ENCODE data around the gene ABL2.
A peak's percentile ranks its signal among the peaks of the same experiment; 100 is the strongest.
"Not testable (repeated sequence)": the region's sequence is repeated elsewhere in the genome, so short reads cannot be mapped to it uniquely, and the experiment has no call there.

Gene ABL2

DNA sequence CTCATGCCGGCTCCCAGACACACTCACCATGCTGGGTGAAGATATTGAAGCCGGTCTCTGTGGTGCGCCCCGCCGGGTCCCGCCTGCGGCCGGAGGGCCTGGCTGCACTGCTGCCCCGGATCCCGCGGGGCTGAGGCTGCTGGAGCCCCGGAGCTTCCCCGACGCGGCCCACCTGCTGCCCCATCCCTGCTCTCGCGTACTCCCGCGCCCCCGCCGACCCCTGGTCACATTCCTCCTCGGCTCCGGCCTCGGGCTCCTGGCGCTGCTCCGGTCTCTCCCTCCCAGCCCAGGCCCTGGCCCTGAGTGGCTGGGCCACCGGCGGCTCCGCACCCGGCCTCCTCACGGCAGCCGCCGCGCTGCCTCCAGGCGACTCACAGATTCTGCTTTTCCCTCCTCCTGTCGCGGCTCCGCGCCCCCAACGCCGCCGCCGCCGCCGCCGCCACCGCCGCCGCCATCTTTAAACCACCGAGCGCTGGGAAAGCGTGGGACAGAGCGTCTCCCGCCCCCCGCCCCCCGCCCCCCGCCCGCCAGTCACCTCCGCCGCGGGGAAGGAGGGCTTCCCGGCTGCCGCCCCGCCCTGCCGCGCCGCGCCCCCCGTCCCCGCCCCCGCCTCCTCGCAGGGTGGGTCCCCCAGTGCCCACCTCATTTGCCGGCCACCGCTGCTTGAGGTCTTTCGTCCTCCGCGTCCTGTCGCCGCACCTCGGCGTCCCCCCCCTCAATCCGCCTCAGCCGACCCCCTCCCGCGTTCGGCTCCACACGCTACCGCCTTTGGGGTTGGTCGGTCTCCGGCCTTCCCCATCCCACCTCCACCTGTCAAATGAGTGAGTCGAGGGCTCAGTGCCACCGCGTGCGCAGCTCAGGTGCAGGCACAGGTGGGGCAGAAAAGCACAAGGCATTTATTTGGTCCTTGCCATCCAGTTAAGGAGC is at the start of gene ABL2:
TSS of gene ABL2 (minus strand) at position 464 of the 927 bp plus-strand sequence. CDS start at position 184, 280 bp downstream.
- peak in 49 of 58 donors; percentile 10 to 69 (median 45) for DNase-seq

DNA sequence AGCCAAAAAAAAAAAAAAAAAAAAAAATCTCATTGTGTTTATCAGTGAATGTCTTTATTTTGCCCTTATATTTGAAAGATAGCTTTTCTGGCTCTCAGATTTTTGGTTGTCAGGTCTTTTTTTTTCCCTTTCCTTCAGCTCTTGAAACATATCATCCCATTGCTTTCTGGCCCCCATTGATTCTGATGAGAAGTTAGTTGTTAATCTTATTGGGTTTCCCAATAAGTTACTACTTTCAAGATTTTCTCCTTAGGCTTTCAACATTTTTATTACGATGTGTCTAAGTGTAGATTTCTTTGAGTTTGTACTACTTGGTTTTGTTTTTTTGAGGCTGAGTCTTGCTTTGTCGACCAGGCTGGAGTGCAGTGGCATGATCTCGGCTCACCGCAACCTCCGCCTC is 49.4 kb upstream of the ABL2 start:
- DNase-seq, result no peak

DNA sequence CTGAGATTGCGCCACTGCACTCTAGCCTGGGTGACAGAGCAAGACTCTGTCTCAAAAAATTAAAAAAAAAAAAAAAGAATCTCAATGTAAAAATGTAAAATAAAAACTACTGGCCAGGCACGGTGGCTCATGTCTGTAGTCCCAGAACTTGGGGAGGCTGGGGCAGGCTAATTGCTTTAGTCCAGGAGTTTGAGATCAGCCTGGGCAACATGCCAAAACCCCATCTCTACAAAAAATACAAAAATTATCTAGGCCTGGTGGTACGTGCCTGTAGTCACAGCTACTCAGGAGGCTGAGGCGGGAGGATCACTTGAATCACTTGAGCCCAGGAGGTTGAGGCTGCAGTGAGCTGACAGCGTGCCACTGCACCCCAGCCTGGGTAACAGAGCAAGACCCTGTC is 44.9 kb upstream of the ABL2 start:
- DNase-seq, result not testable (repeated sequence)

DNA sequence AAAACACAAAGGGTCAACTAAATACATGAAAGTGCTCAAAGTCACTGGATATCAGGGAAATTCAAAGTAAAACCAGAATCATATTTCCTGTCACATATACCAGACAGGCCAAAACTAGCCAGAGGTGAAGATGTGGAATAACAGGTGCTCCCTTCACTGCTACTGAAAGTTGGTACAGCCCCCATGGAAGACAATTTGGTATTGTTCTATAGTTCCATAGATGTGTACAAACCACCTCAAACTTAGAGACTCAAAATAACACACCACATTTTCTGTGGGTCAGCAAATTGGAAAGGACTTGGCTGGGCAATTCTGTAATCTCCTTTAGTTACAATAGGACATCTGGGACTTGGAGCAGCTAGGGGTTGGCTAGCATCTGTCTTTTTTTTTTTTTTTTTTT is 39.6 kb upstream of the ABL2 start:
- no peak for DNase-seq

DNA sequence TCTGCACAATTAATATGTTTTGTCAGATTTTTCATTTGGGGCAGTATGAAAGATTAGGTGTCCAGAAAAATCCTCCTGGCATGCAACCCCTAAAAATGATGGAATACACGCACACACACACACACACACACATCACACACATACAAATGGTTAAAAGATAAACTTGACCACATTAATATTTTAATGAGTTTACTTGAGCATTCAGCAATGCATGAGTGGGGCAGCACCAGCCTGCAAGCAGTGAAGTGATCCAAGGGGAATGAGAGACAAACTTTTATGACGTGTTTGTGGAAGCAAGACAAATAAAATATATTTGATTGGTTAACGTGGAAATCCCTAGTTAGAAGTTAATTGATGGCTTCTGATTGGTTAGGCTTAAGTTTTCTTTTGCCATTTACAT is 35.0 kb upstream of the ABL2 start:
- DNase-seq, result no peak

DNA sequence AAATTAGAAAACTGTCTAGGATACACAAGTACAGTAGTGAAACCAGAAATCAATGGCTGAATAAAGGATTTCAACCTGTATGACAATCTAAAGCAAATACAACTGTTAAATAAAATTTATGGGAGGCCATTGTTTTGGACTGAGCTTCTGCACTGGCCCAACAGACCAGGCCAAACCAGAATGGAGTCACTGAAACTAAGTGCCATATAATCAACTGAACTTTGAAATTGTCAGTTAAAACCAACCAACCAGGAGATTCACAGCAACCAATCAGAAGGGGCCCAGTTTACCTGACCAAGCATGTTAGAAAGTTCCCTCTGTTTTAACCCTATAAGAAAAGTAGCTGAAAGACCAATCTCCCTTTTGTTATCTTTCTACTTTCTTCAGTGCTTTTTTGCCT is 33.6 kb upstream of the ABL2 start:
- no peak for DNase-seq

DNA sequence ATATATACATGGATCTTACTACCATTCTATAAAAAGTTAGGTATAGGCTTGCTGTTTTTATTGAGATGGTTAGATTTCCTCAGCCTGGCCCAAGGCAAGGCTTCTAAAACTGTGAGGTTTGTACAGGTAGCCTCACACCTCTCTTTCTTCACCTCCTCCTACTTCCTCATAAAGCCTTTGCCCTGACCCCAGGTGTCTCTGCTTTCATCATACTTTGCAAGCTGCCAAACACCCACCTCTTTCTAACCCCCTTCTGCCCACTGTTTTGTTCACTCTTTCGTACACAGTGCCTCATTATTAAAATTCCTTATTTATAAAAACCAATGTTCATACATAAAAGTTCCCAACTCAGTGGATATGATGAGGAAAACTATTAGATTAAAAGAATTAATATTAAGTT is 32.7 kb upstream of the ABL2 start:
- DNase-seq, result no peak

DNA sequence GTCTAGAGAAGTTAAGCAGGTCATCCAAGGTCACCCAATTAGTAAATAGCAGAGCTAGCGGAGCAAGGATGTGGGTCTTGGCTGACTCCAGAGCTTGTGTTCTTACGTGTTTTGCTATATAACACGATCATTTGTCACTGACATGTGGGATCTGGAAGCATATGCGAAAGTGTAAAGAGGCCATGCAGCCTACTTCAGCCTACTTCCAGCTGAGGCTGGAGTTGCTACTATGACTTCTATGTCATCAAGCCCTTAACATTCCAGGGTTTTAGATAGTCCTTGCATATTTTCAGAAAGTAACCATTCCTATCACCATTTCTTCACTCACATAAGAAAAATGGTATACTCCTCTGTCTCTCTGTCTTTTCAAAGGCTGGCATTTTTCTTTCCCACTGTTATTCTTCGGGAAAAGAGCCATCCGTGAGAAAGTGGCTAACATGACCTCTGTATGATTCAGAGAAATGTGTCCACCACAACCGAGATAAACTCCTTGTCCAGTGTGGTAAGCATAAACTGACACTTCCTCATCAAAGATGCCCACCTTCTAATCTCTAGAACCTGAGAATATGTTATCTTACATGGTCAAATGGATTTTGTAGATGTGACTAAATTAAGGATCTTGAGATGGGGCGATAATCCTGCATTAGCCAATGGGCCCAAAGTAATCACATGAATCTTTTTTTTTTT is 24.0 kb upstream of the ABL2 start:
- DNase-seq, result no peak

DNA sequence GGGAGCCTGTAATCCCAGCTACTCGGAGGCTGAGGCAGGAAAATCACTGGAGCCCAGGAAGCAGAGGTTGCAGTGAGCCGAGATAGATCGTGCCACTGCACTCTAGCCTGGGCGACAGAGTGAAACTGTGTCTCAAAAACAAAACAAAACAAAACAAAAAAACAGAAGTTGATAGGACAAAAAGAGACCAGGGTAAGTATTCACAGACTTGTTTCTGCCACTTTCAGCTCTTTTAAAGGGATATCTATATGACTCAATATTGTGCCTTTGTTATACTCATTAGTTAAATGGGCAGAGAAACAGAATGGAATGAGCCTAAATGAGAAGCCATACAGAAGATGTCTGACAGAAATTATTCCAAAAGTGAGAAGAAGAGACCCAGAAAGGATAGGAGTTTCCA is 23.1 kb upstream of the ABL2 start:
- no peak for DNase-seq

DNA sequence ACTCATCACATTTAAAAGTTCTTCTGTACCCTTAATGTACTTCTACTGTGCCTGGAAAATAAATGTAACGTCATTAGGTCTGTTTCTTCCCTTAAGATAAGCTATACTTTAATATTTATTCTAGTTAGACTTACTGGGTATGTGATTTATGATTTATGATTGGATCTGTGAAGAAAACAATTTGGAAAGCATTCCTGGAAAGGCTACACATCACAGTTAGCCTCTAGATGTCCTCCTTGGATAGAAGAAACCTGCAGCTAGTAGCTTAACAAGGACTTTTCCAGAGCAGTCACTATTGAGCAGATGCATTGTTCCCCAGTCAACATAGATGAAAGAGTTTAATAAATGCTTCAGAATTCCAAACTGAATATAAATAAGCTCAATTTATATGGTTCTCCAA is 22.2 kb upstream of the ABL2 start:
- DNase-seq, result peak in 2 of 58 donors; percentile 6 to 14

DNA sequence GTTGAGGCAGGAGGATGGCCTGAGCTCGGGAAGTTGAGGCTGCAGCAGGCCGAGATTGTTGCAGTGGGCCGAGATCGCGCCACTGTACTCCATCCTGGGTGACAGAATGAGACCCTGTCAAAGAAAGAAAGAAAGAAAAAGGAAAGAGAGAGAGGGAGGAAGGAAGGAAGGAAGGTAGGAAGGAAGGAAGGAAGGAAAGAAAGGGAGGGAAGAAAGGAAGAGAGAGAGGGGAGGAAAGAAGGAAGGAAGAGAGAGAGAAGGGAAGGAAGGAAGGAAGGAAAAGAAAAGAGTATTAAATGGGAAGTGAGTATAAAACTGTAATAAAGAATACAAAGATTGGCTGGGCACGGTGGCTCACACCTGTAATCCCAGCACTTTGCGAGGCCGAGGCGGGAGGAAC is 18.4 kb upstream of the ABL2 start:
- DNase-seq, result no peak

DNA sequence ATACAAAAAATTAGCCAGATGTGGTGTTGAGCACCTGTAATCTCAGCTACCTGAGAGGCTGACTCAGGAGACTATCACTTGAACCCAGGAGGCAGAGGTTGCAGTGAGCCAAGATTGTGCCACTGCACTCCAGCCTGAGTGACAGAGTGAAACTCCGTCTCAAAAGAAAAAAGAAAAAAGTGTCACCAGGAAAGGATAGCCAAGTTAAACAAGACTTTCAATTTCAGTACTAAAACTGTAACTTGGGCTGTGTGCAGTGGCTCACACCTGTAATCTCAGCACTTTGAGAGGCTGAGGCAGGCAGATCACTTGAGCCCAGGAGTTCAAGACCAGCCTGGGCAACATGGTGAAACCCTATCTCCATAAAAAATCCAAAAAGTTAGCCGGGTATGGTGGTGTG is 15.9 kb upstream of the ABL2 start:
- not testable (repeated sequence) for DNase-seq

DNA sequence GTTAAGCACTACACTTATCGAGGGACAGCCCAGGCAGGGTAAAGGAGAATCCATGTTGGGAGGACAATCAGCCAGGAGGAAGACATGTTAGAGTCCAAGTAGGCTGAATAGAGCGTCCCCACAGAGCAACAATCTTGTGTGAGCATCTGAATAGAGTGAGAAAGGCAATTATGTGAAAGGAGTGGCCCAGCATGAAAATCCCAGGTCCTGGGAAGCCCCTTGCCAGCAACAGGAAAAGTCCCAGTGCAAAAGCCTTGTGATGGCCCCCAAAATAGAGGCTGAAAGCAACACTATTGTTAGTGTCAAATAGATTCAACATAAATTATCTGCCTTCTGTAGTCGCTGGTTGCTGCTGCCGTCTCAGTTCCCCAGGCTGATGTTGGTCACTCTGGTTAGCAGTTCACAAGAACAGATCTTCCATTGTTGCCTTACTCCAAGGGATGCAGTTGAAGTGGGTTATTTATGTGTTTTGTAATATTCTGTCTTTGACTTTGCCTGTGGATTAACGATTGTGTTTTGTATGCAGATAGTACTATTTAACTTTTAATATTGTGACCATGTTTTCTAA is 12.1 kb upstream of the ABL2 start:
- no peak for DNase-seq

DNA sequence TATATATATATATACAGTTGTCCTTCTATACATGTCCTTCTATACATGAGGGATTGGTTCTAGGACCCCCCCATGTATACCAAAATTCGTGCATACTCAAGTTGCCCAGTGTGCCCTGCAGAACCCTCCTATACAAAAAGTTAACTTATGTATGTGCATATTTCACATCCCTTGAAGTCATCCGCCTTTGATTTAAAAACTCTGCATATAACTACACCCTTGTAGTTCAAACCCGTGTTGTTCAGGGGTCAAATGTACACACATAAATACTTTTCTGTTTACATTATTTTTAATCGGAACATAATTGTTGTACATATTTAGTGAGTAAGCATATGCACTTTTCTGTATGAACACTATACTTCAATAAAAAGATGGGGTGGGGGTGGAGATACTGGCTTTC is 7.7 kb upstream of the ABL2 start:
- no peak for DNase-seq

DNA sequence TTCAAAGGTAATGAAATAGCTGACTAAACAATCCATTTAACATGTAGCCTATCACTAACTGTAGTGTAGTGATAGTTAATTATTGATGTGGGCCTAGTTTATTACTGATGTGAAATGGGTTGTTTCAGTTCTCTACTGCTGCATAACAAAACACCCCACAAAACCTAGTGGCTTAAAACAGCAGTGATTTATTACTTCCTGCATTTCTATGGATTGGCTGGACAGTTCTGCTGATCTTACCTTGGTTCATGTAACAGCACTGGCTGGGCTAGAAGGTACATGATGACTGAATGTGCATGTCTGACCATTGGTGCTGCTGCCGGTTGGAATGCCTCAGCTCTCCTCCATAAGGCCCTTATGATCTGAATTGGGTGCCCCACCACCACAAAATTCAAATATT is 5.4 kb upstream of the ABL2 start:
- no peak for DNase-seq

DNA sequence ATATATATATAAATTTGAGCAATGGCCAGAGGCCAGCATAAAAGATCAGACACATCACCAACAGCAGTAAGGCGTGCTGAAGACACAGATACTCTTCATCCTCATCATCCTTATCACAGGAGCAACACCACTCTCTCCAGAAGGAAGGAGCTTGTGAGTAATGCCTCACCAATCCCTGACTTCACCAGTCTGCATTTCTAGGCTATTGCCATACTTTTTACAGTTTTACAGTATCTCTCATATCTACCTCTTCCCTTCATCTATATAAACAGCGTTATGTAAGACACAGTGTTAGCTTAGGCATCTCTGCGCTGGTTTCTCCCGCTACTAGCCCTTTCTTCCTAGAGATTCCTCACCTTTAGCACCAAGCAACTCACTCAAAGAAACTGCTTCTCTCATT is 2.4 kb upstream of the ABL2 start:
- DNase-seq, result no peak

DNA sequence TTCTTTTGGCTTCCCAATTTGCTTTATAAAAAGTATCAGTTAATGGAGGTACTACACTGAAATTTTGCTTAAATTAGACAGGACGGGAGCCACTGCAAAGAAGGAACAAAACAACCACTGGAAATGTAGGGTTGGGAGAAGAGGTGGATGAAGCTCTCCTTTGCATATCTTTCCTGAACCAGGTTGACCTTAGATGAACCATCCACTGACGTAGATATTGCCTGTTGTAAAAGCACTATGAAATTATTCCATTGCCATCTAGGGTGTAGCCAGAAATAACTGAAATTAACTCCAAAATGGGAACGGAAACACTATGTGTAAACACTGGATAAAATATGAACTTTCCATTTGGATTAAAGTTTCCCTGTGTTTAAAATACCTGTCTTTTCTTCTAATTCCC is 1.2 kb upstream of the ABL2 start:
- no peak for DNase-seq

DNA sequence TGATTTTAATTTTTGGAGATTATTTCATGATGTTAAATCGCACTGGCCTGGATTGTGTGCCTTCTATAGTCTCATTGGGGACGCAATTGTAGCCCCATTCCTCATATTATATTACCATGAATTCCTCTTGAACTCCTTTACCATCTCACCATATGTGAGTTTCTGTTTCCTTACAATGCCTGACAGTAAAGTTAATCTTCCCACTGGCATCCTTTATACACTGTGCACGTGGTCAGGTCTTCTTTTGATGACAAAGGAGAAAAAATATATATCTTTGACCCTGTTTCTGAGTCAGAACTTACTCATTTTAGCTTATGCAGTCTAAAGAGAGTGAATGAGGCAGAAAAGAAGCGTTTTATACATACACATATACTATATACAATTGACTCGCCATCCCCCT is 774 bp upstream of the ABL2 start:
- no peak for DNase-seq

DNA sequence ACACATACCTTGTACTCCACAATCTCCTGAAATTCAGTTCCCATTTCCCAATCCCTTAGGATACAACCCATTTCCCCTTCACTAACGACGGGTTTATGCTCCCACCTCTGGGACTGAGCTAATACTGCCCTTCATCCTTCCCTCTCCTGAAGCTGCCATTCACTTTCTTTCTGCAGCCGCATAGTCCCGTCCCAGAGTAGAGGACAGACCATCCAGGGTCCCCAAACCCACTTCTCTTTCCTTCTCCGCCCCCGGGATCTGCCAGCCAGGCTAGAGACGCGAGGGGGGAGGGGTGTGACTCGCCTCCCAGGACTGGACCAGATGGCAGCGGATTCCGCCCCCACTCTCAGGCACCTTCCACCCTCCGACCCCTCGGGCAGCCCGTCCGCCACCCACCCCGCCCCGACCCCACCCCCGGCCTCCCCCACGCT is 679 bp downstream of the ABL2 start:
- DNase-seq, result peak in 45 of 58 donors; percentile 8 to 59 (median 34)

DNA sequence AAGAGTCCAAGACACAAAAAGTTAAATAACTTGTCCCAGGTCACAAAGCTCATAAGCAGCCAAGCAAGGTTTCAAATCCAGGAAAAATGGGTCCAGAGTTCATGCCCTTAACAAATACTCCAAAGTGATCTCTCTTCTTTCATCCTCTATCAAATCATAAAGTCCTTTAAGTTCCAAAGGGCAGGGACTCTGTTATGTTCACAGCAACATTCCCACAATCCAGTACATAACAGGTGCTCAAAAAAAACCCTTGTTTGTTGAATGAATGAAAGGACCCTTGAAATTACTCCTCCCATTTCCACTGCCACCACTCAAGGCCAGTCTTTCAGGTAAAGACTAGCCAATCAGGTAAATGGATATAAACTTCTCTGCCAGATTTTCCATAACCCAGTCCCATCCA is 2.7 kb downstream of the ABL2 start:
- no peak for DNase-seq

DNA sequence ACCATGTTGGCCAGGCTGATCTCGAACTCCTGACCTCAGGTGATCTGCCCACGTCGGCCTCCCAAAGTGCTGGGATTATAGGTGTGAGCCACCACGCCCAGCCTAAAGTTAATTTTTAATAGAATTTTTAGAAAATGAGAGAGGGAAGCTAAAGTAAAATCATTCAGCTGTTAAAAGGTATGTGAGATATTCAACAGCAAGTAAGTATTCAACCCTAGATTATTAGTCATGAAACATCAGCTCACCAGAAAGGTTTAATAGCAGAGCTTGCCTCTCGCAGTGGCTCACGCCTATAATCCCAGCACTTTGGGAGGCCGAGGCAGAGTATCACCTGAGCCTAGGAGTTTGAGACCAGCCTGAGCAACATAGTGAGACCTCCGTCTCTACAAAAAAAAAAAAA is 5.0 kb downstream of the ABL2 start:
- DNase-seq, result not testable (repeated sequence)

DNA sequence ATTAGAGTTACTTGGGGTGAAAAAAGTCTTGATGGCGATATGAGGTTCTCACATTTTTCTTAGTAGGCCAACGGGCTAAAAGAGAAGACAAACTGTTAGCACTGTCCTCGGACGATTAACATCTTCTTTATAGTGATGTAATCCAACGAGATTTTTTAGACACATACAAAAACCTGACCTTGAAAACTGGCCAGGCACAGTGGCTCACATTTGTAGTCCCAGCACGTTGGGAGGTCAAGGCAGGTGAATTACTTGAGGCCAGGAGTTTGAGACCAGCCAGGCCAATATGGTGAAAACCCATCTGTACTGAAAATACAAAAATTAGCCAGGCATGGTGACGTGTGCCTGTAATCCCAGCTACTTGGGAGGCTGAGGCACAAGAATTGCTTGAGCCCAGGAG is 8.4 kb downstream of the ABL2 start:
- DNase-seq, result not testable (repeated sequence)

Measured in anterior cingulate cortex (tissue), 58 donors.